ENCODE data around the gene RCHY1. TPM values are rescaled to one million over a fixed set of nuclear protein-coding genes. Genes with fewer than 3 reads are reported as not detected.

RCHY1 gene
- total and polyA plus RNA-seq, 4 donors = 14.7 to 24.8 (median 18.0) TPM

- no peaks in the 10 kb centered on the region for H3K9me3 ChIP-seq (ENCODE audit: control insufficient read depth in 4 of 4, low read length in 3 of 4)
- H3K27me3 ChIP-seq (ENCODE audit: control insufficient read depth in 4 of 4, insufficient read depth in 4 of 4, low read length in 3 of 4) = no peaks in the 10 kb centered on the region
- TF ChIP-seq JUND (IDR thresholded peaks at IDR 0.05) (no peak), GABPA (IDR thresholded peaks at IDR 0.05 in 1 of 2, conservative IDR thresholded peaks at IDR 0.05 in 1 of 2) (no peak), EGR1 (IDR thresholded peaks at IDR 0.05; ENCODE audit: low read depth in 2 of 2) (no peak), HNF4G (IDR thresholded peaks at IDR 0.05) (no peak), ZBTB33 (IDR thresholded peaks at IDR 0.05) (no peak), TAF1 (conservative IDR thresholded peaks at IDR 0.05) (no peak), ATF3 (IDR thresholded peaks at IDR 0.05) (no peak), HNF4A (conservative IDR thresholded peaks at IDR 0.05) (no peak), REST (IDR thresholded peaks at IDR 0.05) (no peak), MAX (IDR thresholded peaks at IDR 0.05) (no peak), FOXA2 (IDR thresholded peaks at IDR 0.05) (no peak), FOXA1 (IDR thresholded peaks at IDR 0.05) (no peak), YY1 (IDR thresholded peaks at IDR 0.05) (no peak), RAD21 (IDR thresholded peaks at IDR 0.05) (no peak), CTCF (IDR thresholded peaks at IDR 0.05; ENCODE audit: low read depth, low read length, missing input control) (no peak), SP1 (IDR thresholded peaks at IDR 0.05) (no peak), RXRA (IDR thresholded peaks at IDR 0.05) (no peak)
- 96% methylated on average over 5 of the region's 5 CpGs for WGBS
- no peak overlapping the region for H3K9ac ChIP-seq (ENCODE audit: low read depth in 1 of 2, low read length in 2 of 2)
- no peak overlapping the region for H3K27ac ChIP-seq (ENCODE audit: low read depth in 1 of 2, low read length in 2 of 2)
- H3K36me3 ChIP-seq (ENCODE audit: control insufficient read depth in 4 of 4, insufficient read depth in 3 of 4, low read depth in 1 of 4, low read length in 3 of 4) = peaks cover 0 to 6% (median 1%) of the 10 kb centered on the region in 4 donors
- no peak for DNase-seq (ENCODE audit: low spot score)
- no peak overlapping the region for H3K4me3 ChIP-seq (ENCODE audit: low read depth in 1 of 3, low read length in 3 of 3)
- no peaks in the 10 kb centered on the region for H3K4me1 ChIP-seq (ENCODE audit: control insufficient read depth in 4 of 4, insufficient read depth in 4 of 4, low read length in 3 of 4)
Measured at GRCh38 chr4:75545526-75545925, 31.3 kb upstream of the RCHY1 start.

GRCh38 chr4:75544870-75545269 is 30.7 kb upstream of the RCHY1 start:
- 92% methylated on average over 3 of the region's 3 CpGs for WGBS
- TF ChIP-seq GABPA (IDR thresholded peaks at IDR 0.05 in 1 of 2, conservative IDR thresholded peaks at IDR 0.05 in 1 of 2) (no peak), ATF3 (IDR thresholded peaks at IDR 0.05) (no peak), HNF4G (IDR thresholded peaks at IDR 0.05) (no peak), FOXA1 (IDR thresholded peaks at IDR 0.05) (no peak), REST (IDR thresholded peaks at IDR 0.05) (no peak), RAD21 (IDR thresholded peaks at IDR 0.05) (no peak), TAF1 (conservative IDR thresholded peaks at IDR 0.05) (no peak), JUND (IDR thresholded peaks at IDR 0.05) (no peak), EGR1 (IDR thresholded peaks at IDR 0.05; ENCODE audit: low read depth in 2 of 2) (no peak), ZBTB33 (IDR thresholded peaks at IDR 0.05) (no peak), RXRA (IDR thresholded peaks at IDR 0.05) (no peak), FOXA2 (IDR thresholded peaks at IDR 0.05) (no peak), HNF4A (conservative IDR thresholded peaks at IDR 0.05) (no peak)

More at GRCh38 chr4:75544870-75545269, 30.7 kb upstream of the RCHY1 start:
- Histone ChIP-seq H3K9me3 (ENCODE audit: control insufficient read depth in 4 of 4, low read length in 3 of 4) (no peaks in the 10 kb centered on the region), H3K9ac (ENCODE audit: low read depth in 1 of 2, low read length in 2 of 2) (no peak overlapping the region), H3K27me3 (ENCODE audit: control insufficient read depth in 4 of 4, insufficient read depth in 4 of 4, low read length in 3 of 4) (no peaks in the 10 kb centered on the region), H3K4me1 (ENCODE audit: control insufficient read depth in 4 of 4, insufficient read depth in 4 of 4, low read length in 3 of 4) (no peaks in the 10 kb centered on the region), H3K4me3 (ENCODE audit: low read depth in 1 of 3, low read length in 3 of 3) (no peak overlapping the region), H3K27ac (ENCODE audit: low read depth in 1 of 2, low read length in 2 of 2) (no peak overlapping the region), H3K36me3 (ENCODE audit: control insufficient read depth in 4 of 4, insufficient read depth in 3 of 4, low read depth in 1 of 4, low read length in 3 of 4) (peaks cover 2 to 6% (median 3%) of the 10 kb centered on the region in 4 donors)
- no peak for DNase-seq (ENCODE audit: low spot score)
